GM12878 (cell line): Measurements from ENCODE around the gene AGTPBP1.
A peak's percentile ranks its signal among the peaks of the same experiment; 100 is the strongest.

Source experiments
- BHLHE40 ChIP-seq, 2 experiments: fragments of 450-650 bp in 1 of 2; IDR thresholded peaks; 2 replicates each; pipeline ENCODE4 v1.6.1; 2011 to 2017; ENCODE audit warnings: low read depth in 2 of 2, borderline replicate concordance in 1 of 2, improper control_type of control experiment in 1 of 2, low read length in 1 of 2, mild to moderate bottlenecking in 1 of 2
- CHD1 ChIP-seq: IDR thresholded peaks from 2 replicates; pipeline ENCODE4 v1.6.1; 2012; ENCODE audit warnings: low read depth, low read length, improper control_type of control experiment
- CREM ChIP-seq: IDR thresholded peaks from 2 replicates; pipeline ENCODE4 v1.6.1; 2014; ENCODE audit warnings: antibody characterized with exemption, low read depth
- CTCF ChIP-seq, 3 experiments: IDR thresholded peaks in 2 of 3; conservative IDR thresholded peaks in 1 of 3; 2 replicates each; pipeline ENCODE4 v1.5.1; 2011; ENCODE audit warnings: low read depth in 3 of 3, low read length in 3 of 3, mild to moderate bottlenecking in 3 of 3, control low read depth in 2 of 3, moderate library complexity in 2 of 3, inconsistent platforms in 1 of 3, mixed read lengths in 1 of 3; ENCODE audit not compliant: control insufficient read depth in 2 of 3, insufficient read depth in 1 of 3; ENCODE audit errors: extremely low read depth in 1 of 3
- FOS ChIP-seq: IDR thresholded peaks from 3 replicates; pipeline ENCODE4 v1.6.1; 2011; ENCODE audit warnings: borderline replicate concordance; ENCODE audit not compliant: insufficient read length; ENCODE audit errors: extremely low read depth
- GABPA ChIP-seq: IDR thresholded peaks from 2 replicates; pipeline ENCODE4 v1.6.1; 2014; ENCODE audit warnings: antibody characterized with exemption, low read depth, mild to moderate bottlenecking, inconsistent platforms
- JUND ChIP-seq: IDR thresholded peaks from 2 replicates; pipeline ENCODE4 v1.6.1; 2012; ENCODE audit warnings: low read depth, mild to moderate bottlenecking, low read length, improper control_type of control experiment, moderate library complexity
- POLR2AphosphoS2 ChIP-seq: IDR thresholded peaks from 2 replicates; pipeline ENCODE4 v1.6.1; 2011; ENCODE audit warnings: low read depth, mild to moderate bottlenecking, low read length, improper control_type of control experiment, moderate library complexity
- RBBP5 ChIP-seq: fragments of 200-600 bp; sonication (generic); conservative IDR thresholded peaks from 2 replicates; pipeline ENCODE4 v1.6.1; 2016
- SMAD1 ChIP-seq: fragments of 450-650 bp; IDR thresholded peaks from 2 replicates; pipeline ENCODE4 v1.6.1; 2018; ENCODE audit warnings: mild to moderate bottlenecking, low read depth; ENCODE audit not compliant: partially characterized antibody
- ZBTB40 ChIP-seq: fragments of 450-650 bp; IDR thresholded peaks from 2 replicates; pipeline ENCODE4 v1.6.1; 2016; ENCODE audit warnings: mild to moderate bottlenecking, moderate library complexity, borderline replicate concordance

- no peak for TF ChIP-seq BHLHE40 (IDR thresholded peaks at IDR 0.05; ENCODE audit: borderline replicate concordance in 1 of 2, low read depth in 2 of 2, low read length in 1 of 2)
- TF ChIP-seq CTCF (IDR thresholded peaks at IDR 0.05 in 2 of 3, conservative IDR thresholded peaks at IDR 0.05 in 1 of 3; ENCODE audit: control insufficient read depth in 2 of 3, extremely low read depth in 1 of 3, insufficient read depth in 1 of 3, low read depth in 3 of 3, low read length in 3 of 3), result 0 out of 6 replicates have a peak, but pooled peaks of 1 of the 3 experiments have one; percentile 4
- TF ChIP-seq FOS, result no peak
- no peak for TF ChIP-seq GABPA
- no peak for TF ChIP-seq CREM
- TF ChIP-seq SMAD1, result no peak
- TF ChIP-seq ZBTB40, result no peak
- TF ChIP-seq JUND, result no peak
- no peak for TF ChIP-seq RBBP5
- TF ChIP-seq POLR2AphosphoS2, result no peak
- no peak for TF ChIP-seq CHD1
Measured at GRCh38 chr9:85508616-85509015, 233.1 kb downstream of the AGTPBP1 start.
